H9 (cell line): Measurements from ENCODE around the gene OPN5. TPM values are rescaled to one million over a fixed set of nuclear protein-coding genes. Genes with fewer than 3 reads are reported as not detected.

Source experiments
- DNase-seq: peaks from one replicate; pipeline ENCODE4 v3.0.0-alpha.2; 2017
- H2AFZ ChIP-seq: one replicate; pipeline ENCODE4 v1.6.1; 2013; ENCODE audit warnings: mild to moderate bottlenecking, low read length, control low read depth, moderate library complexity
- H2AK5ac ChIP-seq: 2 replicates; pipeline ENCODE4 v1.6.1; 2013; ENCODE audit warnings: low read length, control low read depth, mixed read lengths; ENCODE audit not compliant: insufficient read length
- H2BK120ac ChIP-seq: one replicate; pipeline ENCODE4 v1.6.1; 2013; ENCODE audit warnings: low read depth, mild to moderate bottlenecking, low read length, control low read depth, inconsistent platforms; ENCODE audit not compliant: poor library complexity, severe bottlenecking
- H2BK12ac ChIP-seq: 2 replicates; pipeline ENCODE4 v1.6.1; 2013; ENCODE audit warnings: low read length, control low read depth, mixed read lengths, low read depth; ENCODE audit not compliant: insufficient read length
- H2BK15ac ChIP-seq: 2 replicates; pipeline ENCODE4 v1.6.1; 2013; ENCODE audit warnings: low read depth, low read length, control low read depth
- H2BK20ac ChIP-seq: one replicate; pipeline ENCODE4 v1.6.1; 2013; ENCODE audit warnings: low read depth, mild to moderate bottlenecking, low read length, control low read depth, inconsistent platforms; ENCODE audit not compliant: poor library complexity, severe bottlenecking
- H2BK5ac ChIP-seq: 2 replicates; pipeline ENCODE4 v1.6.1; 2013; ENCODE audit warnings: low read length, control low read depth, mixed read lengths; ENCODE audit not compliant: insufficient read length
- H3K14ac ChIP-seq: 2 replicates; pipeline ENCODE4 v1.6.1; 2013; ENCODE audit warnings: low read length, control low read depth; ENCODE audit not compliant: insufficient read depth
- H3K18ac ChIP-seq: 2 replicates; pipeline ENCODE4 v1.6.1; 2013; ENCODE audit warnings: low read depth, mild to moderate bottlenecking, mixed read lengths, low read length, control low read depth; ENCODE audit not compliant: insufficient read length
- H3K23ac ChIP-seq: 2 replicates; pipeline ENCODE4 v1.6.1; 2013; ENCODE audit warnings: low read length, control low read depth, mixed read lengths, low read depth; ENCODE audit not compliant: insufficient read length
- H3K23me2 ChIP-seq: 2 replicates; pipeline ENCODE4 v1.6.1; 2013; ENCODE audit warnings: low read depth, mild to moderate bottlenecking, mixed read lengths, low read length, control low read depth; ENCODE audit not compliant: insufficient read length, poor library complexity, severe bottlenecking
- H3K27ac ChIP-seq: 2 replicates; pipeline ENCODE4 v1.5.1; 2013; ENCODE audit warnings: low read length, control low read depth, mixed read lengths, low read depth; ENCODE audit not compliant: insufficient read length
- H3K27me3 ChIP-seq: 2 replicates; pipeline ENCODE4 v1.6.1; 2013; ENCODE audit warnings: low read length, control low read depth, inconsistent platforms; ENCODE audit not compliant: insufficient read depth
- H3K4ac ChIP-seq: 2 replicates; pipeline ENCODE4 v1.6.1; 2013; ENCODE audit warnings: low read depth, mild to moderate bottlenecking, control low read depth, inconsistent platforms, low read length, moderate library complexity
- H3K4me1 ChIP-seq: 2 replicates; pipeline ENCODE4 v1.6.1; 2013; ENCODE audit warnings: low read length, control low read depth, inconsistent platforms; ENCODE audit not compliant: insufficient read depth
- H3K4me2 ChIP-seq: 2 replicates; pipeline ENCODE4 v1.6.1; 2013; ENCODE audit warnings: low read length, control low read depth, mixed read lengths; ENCODE audit not compliant: insufficient read length, insufficient read depth
- H3K56ac ChIP-seq: 2 replicates; pipeline ENCODE4 v1.6.1; 2013; ENCODE audit warnings: low read depth, mild to moderate bottlenecking, mixed read lengths, low read length, control low read depth; ENCODE audit not compliant: insufficient read length
- H3K79me1 ChIP-seq: 2 replicates; pipeline ENCODE4 v1.6.1; 2013; ENCODE audit warnings: low read depth, mild to moderate bottlenecking, moderate library complexity, low read length, control low read depth, inconsistent platforms; ENCODE audit not compliant: insufficient read depth, poor library complexity, severe bottlenecking
- H3K79me2 ChIP-seq: 2 replicates; pipeline ENCODE4 v1.6.1; 2013; ENCODE audit warnings: low read length, control low read depth, inconsistent platforms; ENCODE audit not compliant: insufficient read depth
- H3K9ac ChIP-seq: 2 replicates; pipeline ENCODE4 v1.6.1; 2013; ENCODE audit warnings: low read length, control low read depth, mixed read lengths; ENCODE audit not compliant: insufficient read length; ENCODE audit errors: extremely low read depth
- H3K9me3 ChIP-seq: one replicate; pipeline ENCODE4 v1.6.1; 2013; ENCODE audit warnings: low read depth, low read length, inconsistent platforms; ENCODE audit not compliant: control insufficient read depth
- H3T11ph ChIP-seq: one replicate; pipeline ENCODE4 v1.6.1; 2013; ENCODE audit warnings: mild to moderate bottlenecking, low read length, control low read depth, inconsistent platforms
- H4K20me1 ChIP-seq: one replicate; pipeline ENCODE4 v1.6.1; 2013; ENCODE audit not compliant: control insufficient read depth, insufficient read length, insufficient read depth
- H4K5ac ChIP-seq: 2 replicates; pipeline ENCODE4 v1.6.1; 2013; ENCODE audit warnings: low read depth, mild to moderate bottlenecking, mixed read lengths, low read length, control low read depth; ENCODE audit not compliant: insufficient read length
- H4K8ac ChIP-seq: replicated peaks from 2 replicates; pipeline ENCODE4 v1.6.1; 2013; ENCODE audit warnings: low read length, control low read depth, mixed read lengths, low read depth; ENCODE audit not compliant: insufficient read length
- H4K91ac ChIP-seq: 2 replicates; pipeline ENCODE4 v1.6.1; 2013; ENCODE audit warnings: low read depth, mild to moderate bottlenecking, moderate library complexity, mixed read lengths, low read length, control low read depth; ENCODE audit not compliant: insufficient read length
- H3K27ac Mint-ChIP-seq, 3 experiments: 2 replicates in 2 of 3; 3 replicates in 1 of 3; pipeline ENCODE4 v1.8.0; 2020 to 2021; ENCODE audit warnings: mixed read lengths in 3 of 3, mild to moderate bottlenecking in 1 of 3, moderate library complexity in 1 of 3
- H3K27me3 Mint-ChIP-seq: 2 replicates; pipeline ENCODE4 v1.8.0; 2021; ENCODE audit warnings: low read depth, mild to moderate bottlenecking, moderate library complexity, mixed read lengths
- H3K36me3 Mint-ChIP-seq, 3 experiments: 2 replicates in 2 of 3; 3 replicates in 1 of 3; pipeline ENCODE4 v1.8.0; 2020 to 2021; ENCODE audit warnings: low read depth in 3 of 3, mixed read lengths in 3 of 3; ENCODE audit not compliant: insufficient read depth in 1 of 3
- H3K4me1 Mint-ChIP-seq, 2 experiments: 2 replicates each; pipeline ENCODE4 v1.8.0; 2020; ENCODE audit warnings: mixed read lengths in 2 of 2
- H3K4me3 Mint-ChIP-seq, 2 experiments: 2 replicates in 1 of 2; 3 replicates in 1 of 2; pipeline ENCODE4 v1.8.0; 2020 to 2021; ENCODE audit warnings: mild to moderate bottlenecking in 2 of 2, mixed read lengths in 2 of 2, moderate library complexity in 1 of 2
- H3K9me3 Mint-ChIP-seq, 2 experiments: 2 replicates in 1 of 2; 3 replicates in 1 of 2; pipeline ENCODE4 v1.8.0; 2020; ENCODE audit warnings: mild to moderate bottlenecking in 2 of 2, mixed read lengths in 2 of 2, moderate library complexity in 1 of 2
- WGBS: extraction: QIAGEN DNeasy Blood & Tissue Kit; methylation state at CpG from one replicate; pipeline ENCODE4 v1.1.7; 2013; ENCODE audit warnings: missing lambda C conversion rate, low lambda C conversion rate, mixed read lengths; ENCODE audit not compliant: insufficient read length; ENCODE audit errors: extremely low coverage; 5-methylcytosine and 5-hydroxymethylcytosine counted together
- total RNA-seq: library from RNA; stranded (reverse); gene quantifications from 2 replicates; pipeline ENCODE4 v1.2.1, GENCODE V29; 2021
- TF ChIP-seq, protein P1 (sequence below): fragments of 200-600 bp; sonication (generic); conservative IDR thresholded peaks from 3 replicates; pipeline ENCODE4 v1.8.0; 2021; ENCODE audit warnings: antibody characterized with exemption, mild to moderate bottlenecking

The OPN5 gene
- total RNA-seq, 1 experiment from 2014 or later, result not detected

DNA sequence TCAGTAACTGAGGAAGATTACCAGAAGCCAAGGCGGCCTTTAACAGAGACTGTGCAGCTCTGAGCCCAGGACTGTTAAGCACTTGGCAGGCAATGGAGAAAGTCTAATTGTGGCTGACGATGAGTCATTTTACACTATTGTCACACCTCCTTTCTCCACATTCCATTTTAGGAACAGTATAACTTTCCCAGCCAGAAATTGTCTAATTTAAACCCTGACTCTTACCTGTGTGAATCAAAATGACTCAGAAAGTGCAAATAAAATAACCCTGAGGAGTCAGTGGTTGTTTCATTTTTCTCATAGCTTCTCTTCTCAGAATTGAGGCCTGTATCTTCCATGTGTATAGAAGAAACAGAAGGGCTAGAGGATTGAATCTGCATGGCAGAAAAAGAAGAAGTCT lies 40.0 kb upstream of the OPN5 start:
- H4K8ac ChIP-seq, result no peak overlapping the region
- H3K4me3 Mint-ChIP-seq, result no peak overlapping the region
- no peak overlapping the region for H3K27ac ChIP-seq
- WGBS, result no CpG with 5 or more reads among the region's 2 CpGs
- H3K79me2 ChIP-seq, result no peaks in the 10 kb centered on the region
- H3K56ac ChIP-seq, result no peak overlapping the region
- H2BK120ac ChIP-seq, result no peak overlapping the region
- no peaks in the 10 kb centered on the region for H3K27me3 Mint-ChIP-seq
- no peak overlapping the region for H3K27ac Mint-ChIP-seq
- TF ChIP-seq, protein P1, sequence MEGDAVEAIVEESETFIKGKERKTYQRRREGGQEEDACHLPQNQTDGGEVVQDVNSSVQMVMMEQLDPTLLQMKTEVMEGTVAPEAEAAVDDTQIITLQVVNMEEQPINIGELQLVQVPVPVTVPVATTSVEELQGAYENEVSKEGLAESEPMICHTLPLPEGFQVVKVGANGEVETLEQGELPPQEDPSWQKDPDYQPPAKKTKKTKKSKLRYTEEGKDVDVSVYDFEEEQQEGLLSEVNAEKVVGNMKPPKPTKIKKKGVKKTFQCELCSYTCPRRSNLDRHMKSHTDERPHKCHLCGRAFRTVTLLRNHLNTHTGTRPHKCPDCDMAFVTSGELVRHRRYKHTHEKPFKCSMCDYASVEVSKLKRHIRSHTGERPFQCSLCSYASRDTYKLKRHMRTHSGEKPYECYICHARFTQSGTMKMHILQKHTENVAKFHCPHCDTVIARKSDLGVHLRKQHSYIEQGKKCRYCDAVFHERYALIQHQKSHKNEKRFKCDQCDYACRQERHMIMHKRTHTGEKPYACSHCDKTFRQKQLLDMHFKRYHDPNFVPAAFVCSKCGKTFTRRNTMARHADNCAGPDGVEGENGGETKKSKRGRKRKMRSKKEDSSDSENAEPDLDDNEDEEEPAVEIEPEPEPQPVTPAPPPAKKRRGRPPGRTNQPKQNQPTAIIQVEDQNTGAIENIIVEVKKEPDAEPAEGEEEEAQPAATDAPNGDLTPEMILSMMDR, result no peak
- no peak overlapping the region for H3K4ac ChIP-seq
- no peak overlapping the region for H4K91ac ChIP-seq
- no peak overlapping the region for H3K18ac ChIP-seq
- H4K5ac ChIP-seq, result no peak overlapping the region
- peaks cover 1 to 9% (median 3%) of the 10 kb centered on the region in 3 experiments; a peak in 4 of 7 replicates for H3K36me3 Mint-ChIP-seq
- no peak overlapping the region for H2AK5ac ChIP-seq
- H3K4me1 Mint-ChIP-seq, result peaks cover 6 to 8% of the 10 kb centered on the region in 2 experiments
- H3K27me3 ChIP-seq, result no peaks in the 10 kb centered on the region
- no peak overlapping the region for H3T11ph ChIP-seq
- H3K4me1 ChIP-seq, result peaks cover 2% of the 10 kb centered on the region; the same call in 1 of the 2 replicates
- H2BK12ac ChIP-seq, result no peak overlapping the region
- H3K9ac ChIP-seq, result no peak overlapping the region
- no peak overlapping the region for H2AFZ ChIP-seq
- H3K9me3 ChIP-seq, result no peaks in the 10 kb centered on the region
- no peaks in the 10 kb centered on the region for H4K20me1 ChIP-seq
- H3K4me2 ChIP-seq, result no peak overlapping the region
- H3K14ac ChIP-seq, result no peak overlapping the region
- no peak overlapping the region for H2BK5ac ChIP-seq
- no peaks in the 10 kb centered on the region for H3K23me2 ChIP-seq
- DNase-seq, result no peak
- H2BK20ac ChIP-seq, result no peak overlapping the region
- H3K23ac ChIP-seq, result no peak overlapping the region
- peaks cover 3 to 4% of the 10 kb centered on the region in 2 experiments; a peak in 4 of 5 replicates for H3K9me3 Mint-ChIP-seq
- H2BK15ac ChIP-seq, result no peak overlapping the region
- no peaks in the 10 kb centered on the region for H3K79me1 ChIP-seq
